Head of caudate nucleus (tissue), 42 donors: ENCODE measurements around the gene ODC1.

Experiments
- DNase-seq, 42 donors: peaks; one replicate each; pipeline versions ENCODE4 v3.0.0 to v3.0.0-alpha.2; 2020 to 2021; ENCODE audit warnings: mixed read lengths in 7 of 42
- intact Hi-C: fragments of 100-400 bp; cut with DNase I; formaldehyde crosslinking; loops from one replicate; pipeline ENCODE4 v1.15.0; 2022

ODC1 gene

DNA sequence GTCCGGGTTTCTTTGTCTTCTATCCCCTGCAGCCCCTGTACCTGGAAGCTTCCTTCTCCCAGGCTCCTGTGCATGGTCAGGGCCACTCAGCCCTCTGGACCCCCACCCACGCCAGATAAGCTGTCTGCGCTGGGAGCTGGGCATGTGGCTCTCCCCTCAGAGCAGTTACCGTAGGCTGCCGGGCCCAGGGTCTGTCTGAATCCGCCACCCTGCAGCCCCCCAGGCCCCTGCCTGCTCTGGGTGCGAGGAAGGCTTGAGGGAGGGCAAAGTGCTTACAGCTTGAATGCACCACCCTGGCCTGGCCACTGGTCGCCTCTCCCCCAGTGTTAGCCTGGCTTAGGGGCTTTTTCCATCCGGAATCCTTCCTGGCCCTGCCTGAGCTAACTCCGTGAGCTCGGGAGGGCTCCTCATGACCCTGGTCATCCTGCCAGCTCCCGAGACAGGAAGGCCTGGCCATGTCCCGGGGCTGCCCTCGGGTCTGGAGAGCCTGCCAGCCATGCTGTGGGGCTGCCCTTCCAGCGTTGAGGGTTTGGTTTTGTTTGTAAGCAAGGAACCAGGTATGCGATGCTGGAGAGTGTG is 50.7 kb downstream of the ODC1 start:
- DNase-seq, result no peak
- intact Hi-C loops, result no loop called here

DNA sequence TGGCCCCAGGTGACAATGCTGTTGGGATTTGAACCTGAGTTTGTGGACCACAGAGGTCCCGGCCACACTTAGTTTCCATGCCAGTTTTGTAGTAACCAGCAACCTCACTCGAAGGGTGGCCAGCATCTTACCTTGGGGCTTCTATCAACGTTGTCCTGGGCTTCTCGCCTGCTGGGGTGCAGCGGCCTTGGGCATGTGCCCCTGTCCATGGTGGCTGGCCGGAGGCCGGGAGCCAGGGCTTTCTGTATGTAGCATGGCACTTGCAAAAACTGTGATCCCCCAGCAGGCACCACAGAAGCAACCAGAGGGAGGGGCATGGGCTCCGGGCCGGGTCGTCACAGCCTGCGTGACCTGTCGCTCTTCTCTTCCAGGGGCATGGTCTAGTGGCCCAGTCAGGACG is 51.7 kb downstream of the ODC1 start:
- intact Hi-C loops, result no loop called here

DNA sequence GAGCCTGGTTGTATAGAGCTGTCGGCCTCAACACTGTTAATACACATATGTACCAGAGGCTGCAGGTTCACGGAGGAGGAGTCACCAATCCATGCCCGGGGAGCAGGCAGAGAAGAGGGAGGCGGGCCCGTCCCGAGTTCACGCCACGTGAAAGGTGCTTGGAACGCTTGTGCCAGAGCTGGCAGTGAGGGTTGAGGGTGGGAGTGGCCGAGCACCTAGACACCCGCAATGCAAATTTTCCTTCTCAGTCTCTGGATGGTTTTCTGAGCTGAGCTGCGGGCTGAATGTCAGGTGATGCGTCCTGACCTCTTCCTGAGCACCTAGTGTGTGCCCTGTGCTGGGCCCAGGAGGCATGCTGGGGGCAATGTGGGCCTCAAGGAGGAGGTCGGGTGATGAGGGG is 52.2 kb downstream of the ODC1 start:
- DNase-seq, result no peak
- intact Hi-C loops, result no loop called here

More for the DNA sequence above, 51.7 kb downstream of the ODC1 start:
- DNase-seq, result no peak

DNA sequence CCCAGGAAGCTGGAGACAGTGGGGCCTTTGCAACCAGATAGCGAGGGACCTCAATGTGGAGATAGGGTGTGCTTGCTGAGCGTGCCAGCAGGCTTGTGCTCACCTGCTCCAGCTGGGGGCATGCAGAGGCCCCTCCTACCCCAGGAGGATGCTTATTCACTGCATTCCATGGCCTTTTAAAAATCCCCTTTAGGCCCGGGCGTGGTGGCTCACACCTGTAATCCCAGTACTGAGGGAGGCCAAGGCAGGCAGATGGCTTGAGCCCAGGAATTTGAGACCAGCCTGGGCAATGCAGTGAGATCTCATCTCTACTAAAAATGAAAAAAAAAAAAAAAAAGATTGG is 54.5 kb downstream of the ODC1 start:
- DNase-seq, result no peak
- intact Hi-C loops, result no loop called here

DNA sequence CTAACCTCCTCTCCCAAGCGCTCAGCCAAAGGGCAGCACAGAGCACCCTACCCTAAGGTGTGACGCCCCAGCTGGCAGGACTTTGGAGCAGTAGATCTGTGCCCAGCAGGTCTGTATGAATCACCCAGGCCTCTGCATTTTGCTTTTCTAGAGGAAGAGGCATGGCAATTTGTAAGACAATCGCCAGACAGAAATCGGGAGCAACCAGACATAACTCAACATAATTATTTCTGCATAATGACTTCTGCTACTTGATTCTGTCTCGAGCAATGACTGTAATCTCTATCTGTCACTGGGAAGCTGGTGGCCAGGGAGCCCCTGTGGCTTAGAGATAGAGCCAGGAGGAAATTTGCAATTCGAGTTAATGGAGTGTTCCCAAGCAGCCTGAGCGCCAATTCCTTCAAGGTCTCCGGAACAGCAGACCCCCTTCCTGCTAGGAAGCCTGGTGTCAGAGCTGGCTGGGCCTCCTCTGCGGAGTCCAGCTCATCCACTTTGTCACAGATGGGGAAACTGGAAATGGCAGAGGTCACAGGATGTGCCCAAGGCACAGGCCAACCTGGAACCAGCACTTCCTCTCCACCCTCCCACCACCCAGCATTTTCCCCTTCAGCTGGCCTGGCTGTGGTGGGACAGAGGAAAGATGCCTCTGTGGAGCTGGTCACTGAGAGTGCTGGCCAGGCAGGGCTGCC is 55.0 kb downstream of the ODC1 start:
- intact Hi-C loops, result no loop called here

DNA sequence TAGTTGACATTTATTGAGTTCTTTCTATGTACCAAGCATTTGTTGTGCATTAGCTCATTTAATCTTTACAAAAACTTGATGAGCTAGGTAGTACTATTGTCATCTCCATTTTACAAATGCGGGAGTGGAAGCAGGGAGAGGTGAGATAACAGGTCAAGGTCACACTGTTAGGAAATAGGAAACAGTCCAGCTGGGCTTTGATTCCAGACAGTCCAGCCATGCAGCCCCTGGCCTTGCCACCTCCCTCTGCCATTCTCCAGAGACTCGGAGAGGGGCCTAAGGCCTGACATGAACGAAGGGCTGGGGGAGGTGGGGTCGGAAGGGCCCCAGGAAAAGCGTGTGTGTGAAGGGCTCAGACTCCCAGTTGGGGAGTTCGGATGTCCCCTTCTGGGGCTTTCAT is 55.6 kb downstream of the ODC1 start:
- intact Hi-C loops, result no loop called here
- no peak for DNase-seq

More for the DNA sequence above, 55.0 kb downstream of the ODC1 start:
- no peak for DNase-seq

DNA sequence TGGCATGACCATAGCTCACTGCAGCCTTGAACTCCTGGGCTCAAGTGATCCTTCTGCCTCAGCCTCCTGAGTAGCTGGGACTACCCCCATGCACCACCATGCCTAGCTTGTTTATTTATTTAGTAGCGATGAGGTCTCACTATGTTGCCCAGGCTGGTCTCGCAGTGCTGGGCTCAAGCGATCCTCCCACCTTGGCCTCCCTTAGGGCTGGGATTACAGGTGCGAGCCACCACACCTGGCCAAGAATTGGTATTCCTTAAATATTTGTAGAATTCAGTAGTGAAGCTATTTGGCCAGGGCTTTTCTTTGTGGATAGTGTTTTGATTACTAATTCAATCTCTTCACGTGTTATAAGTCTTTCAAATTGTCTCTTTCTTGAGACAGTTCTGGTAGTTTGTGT is 56.0 kb downstream of the ODC1 start:
- no peak for DNase-seq
- intact Hi-C loops, result no loop called here

DNA sequence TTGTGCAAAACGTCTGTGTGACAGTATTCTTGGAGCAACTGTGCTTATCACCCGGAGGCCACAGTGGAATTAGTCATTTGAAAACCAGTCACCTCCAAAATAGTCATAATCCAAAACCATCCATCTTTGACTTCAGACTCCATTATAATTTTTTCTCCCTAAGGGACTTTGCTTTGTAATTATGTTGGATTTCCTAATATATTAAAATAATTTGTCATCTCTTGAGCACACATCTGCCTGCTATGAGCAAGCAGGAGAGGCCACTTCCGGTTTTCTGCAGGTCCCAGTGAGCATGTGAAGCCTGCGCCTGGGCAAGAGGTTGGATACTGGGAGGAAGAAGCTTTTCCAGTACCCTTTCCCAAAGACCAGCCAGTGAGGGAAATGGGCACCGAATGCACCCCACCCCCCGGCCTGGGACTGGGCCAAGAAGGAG is 57.7 kb downstream of the ODC1 start:
- intact Hi-C loops, result no loop called here
- no peak for DNase-seq
